PC-9 (cell line): ENCODE results near the gene METTL15.

Experiments
- EZH2 ChIP-seq: fragments of 200-600 bp; sonication (generic); IDR thresholded peaks from 2 replicates; pipeline ENCODE4 v1.8.0; 2017; ENCODE audit warnings: antibody characterized with exemption, low read depth
- TF ChIP-seq, protein P1 (sequence below): fragments of 200-600 bp; sonication (generic); conservative IDR thresholded peaks from 2 replicates; pipeline ENCODE4 v1.6.1; 2017; ENCODE audit warnings: mixed run types, antibody characterized with exemption, mild to moderate bottlenecking, moderate library complexity

GRCh38 chr11:28104425-28104824 lies 3.8 kb upstream of the METTL15 start:
- TF ChIP-seq, protein P1, sequence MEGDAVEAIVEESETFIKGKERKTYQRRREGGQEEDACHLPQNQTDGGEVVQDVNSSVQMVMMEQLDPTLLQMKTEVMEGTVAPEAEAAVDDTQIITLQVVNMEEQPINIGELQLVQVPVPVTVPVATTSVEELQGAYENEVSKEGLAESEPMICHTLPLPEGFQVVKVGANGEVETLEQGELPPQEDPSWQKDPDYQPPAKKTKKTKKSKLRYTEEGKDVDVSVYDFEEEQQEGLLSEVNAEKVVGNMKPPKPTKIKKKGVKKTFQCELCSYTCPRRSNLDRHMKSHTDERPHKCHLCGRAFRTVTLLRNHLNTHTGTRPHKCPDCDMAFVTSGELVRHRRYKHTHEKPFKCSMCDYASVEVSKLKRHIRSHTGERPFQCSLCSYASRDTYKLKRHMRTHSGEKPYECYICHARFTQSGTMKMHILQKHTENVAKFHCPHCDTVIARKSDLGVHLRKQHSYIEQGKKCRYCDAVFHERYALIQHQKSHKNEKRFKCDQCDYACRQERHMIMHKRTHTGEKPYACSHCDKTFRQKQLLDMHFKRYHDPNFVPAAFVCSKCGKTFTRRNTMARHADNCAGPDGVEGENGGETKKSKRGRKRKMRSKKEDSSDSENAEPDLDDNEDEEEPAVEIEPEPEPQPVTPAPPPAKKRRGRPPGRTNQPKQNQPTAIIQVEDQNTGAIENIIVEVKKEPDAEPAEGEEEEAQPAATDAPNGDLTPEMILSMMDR: no peak
- TF ChIP-seq EZH2: no peak
